Erythroblast (primary cell): ENCODE results near the gene SLC13A4.

Experiments used
- GATA1 ChIP-seq: IDR thresholded peaks from 2 replicates; pipeline ENCODE4 v1.6.1; 2011; ENCODE audit warnings: low read depth, mild to moderate bottlenecking, control low read depth, low read length, moderate library complexity
- POLR2A ChIP-seq: IDR thresholded peaks from 2 replicates; pipeline ENCODE4 v1.6.1; 2011; ENCODE audit warnings: mild to moderate bottlenecking, low read length

DNA sequence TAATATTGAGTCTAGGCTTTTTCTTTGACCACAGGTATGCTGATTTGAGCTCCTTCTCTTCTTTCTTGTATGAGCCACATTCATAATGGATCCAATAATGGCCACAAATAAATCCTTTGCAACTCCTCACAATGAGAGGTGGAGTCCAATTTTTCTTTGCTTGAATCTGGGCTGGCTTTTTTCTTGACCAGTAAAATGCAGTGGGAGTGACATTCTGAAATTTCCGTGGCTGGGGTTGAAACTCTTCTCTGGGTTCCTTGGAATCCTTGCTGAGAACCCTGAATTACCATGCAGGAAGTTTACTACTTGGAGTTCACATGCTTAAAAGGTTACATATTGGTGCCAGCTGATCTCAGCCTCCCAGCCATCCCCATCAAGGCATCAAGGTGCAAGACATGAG lies 43.1 kb upstream of the SLC13A4 start:
- TF ChIP-seq POLR2A (no peak), GATA1 (no peak)
